B cell (primary cell): Measurements from ENCODE around the gene SPTB. TPM values are rescaled to one million over a fixed set of nuclear protein-coding genes. Genes with fewer than 3 reads are reported as not detected.

Experiments
- ATAC-seq: fragments of 200-7000 bp; cut with Tn5 transposase; one replicate; pipeline ENCODE4 v1.10.0; 2021; ENCODE audit warnings: low read depth, mild to moderate bottlenecking, moderate number of reproducible peaks, moderate library complexity
- CTCF ChIA-PET: fragments of 350-600 bp; sonication (Branson Sonifier 250); formaldehyde crosslinking; loops from one replicate; lab custom pipeline; 2021; ENCODE audit warnings: antibody characterized with exemption, inconsistent platforms; lab: Charles Lee
- POLR2A ChIA-PET: fragments of 350-600 bp; sonication (Branson Sonifier 250); formaldehyde crosslinking; loops from one replicate; lab custom pipeline; 2021; ENCODE audit warnings: antibody characterized with exemption; lab: Charles Lee
- DNase-seq: peaks from one replicate; pipeline ENCODE4 v3.0.0; 2013
- H2AFZ ChIP-seq: 2 replicates; pipeline ENCODE4 v1.6.1; 2012; ENCODE audit warnings: mild to moderate bottlenecking, low read depth, low read length; ENCODE audit not compliant: insufficient read depth, poor library complexity, severe bottlenecking
- H3K27ac ChIP-seq, 2 donors: 1 replicate in 1 of 2; 2 replicates in 1 of 2; pipeline ENCODE4 v1.5.1; 2012 to 2013; ENCODE audit warnings: low read length in 2 of 2, mild to moderate bottlenecking in 2 of 2, moderate library complexity in 1 of 2
- H3K27me3 ChIP-seq, 4 experiments: fragments of 200-600 bp in 1 of 4; sonication (generic) in 1 of 4; replicated peaks in 1 of 4; 1 replicate in 2 of 4; 2 replicates in 2 of 4; pipeline versions ENCODE4 v1.6.1 to v1.7.0; 2013 to 2016; ENCODE audit warnings: low read length in 3 of 4, mild to moderate bottlenecking in 2 of 4, mixed read lengths in 1 of 4, moderate library complexity in 1 of 4; ENCODE audit not compliant: insufficient read depth in 4 of 4, control insufficient read depth in 3 of 4; ENCODE audit errors: control extremely low read depth in 1 of 4
- H3K36me3 ChIP-seq, 2 experiments: replicated peaks in 1 of 2; 1 replicate in 1 of 2; 2 replicates in 1 of 2; pipeline versions ENCODE4 v1.6.1 to v1.7.1; 2013; ENCODE audit warnings: low read length in 1 of 2; ENCODE audit not compliant: insufficient read depth in 2 of 2, control insufficient read depth in 1 of 2; ENCODE audit errors: control extremely low read depth in 1 of 2, extremely low read depth in 1 of 2
- H3K4me1 ChIP-seq, 2 donors: fragments of 200-600 bp in 1 of 2; sonication (generic) in 1 of 2; 1 replicate in 1 of 2; 2 replicates in 1 of 2; pipeline versions ENCODE4 v1.5.1 to v1.6.1; 2013 to 2017; ENCODE audit warnings: low read length in 2 of 2; ENCODE audit not compliant: control insufficient read depth in 2 of 2, insufficient read depth in 2 of 2
- H3K4me2 ChIP-seq: replicated peaks from 2 replicates; pipeline ENCODE3; 2012; ENCODE audit warnings: mild to moderate bottlenecking, low read depth, low read length; ENCODE audit not compliant: poor library complexity, severe bottlenecking
- H3K4me3 ChIP-seq, 5 experiments: fragments of 200-600 bp in 1 of 5; sonication (generic) in 1 of 5; 1 replicate in 3 of 5; 2 replicates in 2 of 5; pipeline versions ENCODE4 v1.5.1 to v1.7.0; 2011 to 2016; ENCODE audit warnings: low read length in 4 of 5, mild to moderate bottlenecking in 4 of 5, low read depth in 2 of 5, control low read depth in 1 of 5, moderate library complexity in 1 of 5; ENCODE audit not compliant: insufficient read depth in 1 of 5; ENCODE audit errors: control extremely low read depth in 1 of 5, extremely low read depth in 1 of 5
- H3K79me2 ChIP-seq: fragments of 200-600 bp; sonication (generic); one replicate; pipeline ENCODE4 v1.6.0; 2016; ENCODE audit warnings: low read length; ENCODE audit not compliant: control insufficient read depth, insufficient read depth
- H3K9ac ChIP-seq: fragments of 200-600 bp; sonication (generic); 2 replicates; pipeline ENCODE4 v1.6.1; 2017; ENCODE audit warnings: mild to moderate bottlenecking, low read length, moderate library complexity
- H3K9me3 ChIP-seq, 3 donors: one replicate each; pipeline versions ENCODE4 v1.6.1 to v1.7.1; 2013; ENCODE audit warnings: low read length in 2 of 3; ENCODE audit not compliant: control insufficient read depth in 2 of 3, insufficient read depth in 1 of 3; ENCODE audit errors: control extremely low read depth in 1 of 3
- H4K20me1 ChIP-seq: 2 replicates; pipeline ENCODE4 v1.6.0; 2012; ENCODE audit warnings: mild to moderate bottlenecking, low read length; ENCODE audit not compliant: insufficient read depth, control insufficient read depth, poor library complexity, severe bottlenecking
- H3K27ac Mint-ChIP-seq: one replicate; pipeline ENCODE4 v1.8.0; 2021; ENCODE audit warnings: mixed read lengths
- H3K27me3 Mint-ChIP-seq: one replicate; pipeline ENCODE4 v1.8.0; 2021; ENCODE audit warnings: mixed read lengths
- H3K4me1 Mint-ChIP-seq: one replicate; pipeline ENCODE4 v1.8.0; 2021; ENCODE audit warnings: mixed read lengths
- H3K4me3 Mint-ChIP-seq: one replicate; pipeline ENCODE4 v1.8.0; 2021; ENCODE audit warnings: mixed read lengths
- H3K9me3 Mint-ChIP-seq: one replicate; pipeline ENCODE4 v1.8.0; 2022; ENCODE audit warnings: mixed read lengths; ENCODE audit not compliant: insufficient read depth
- EZH2 ChIP-seq: IDR thresholded peaks from 2 replicates; pipeline ENCODE4 v1.6.1; 2012; ENCODE audit warnings: borderline replicate concordance, low read depth, mild to moderate bottlenecking, moderate library complexity, low read length; ENCODE audit not compliant: insufficient read depth, poor library complexity, severe bottlenecking
- WGBS: methylation state at CpG from one replicate; pipeline ENCODE4 v1.1.5; 2013; ENCODE audit warnings: missing lambda C conversion rate; ENCODE audit not compliant: insufficient coverage; 5-methylcytosine and 5-hydroxymethylcytosine counted together
- intact Hi-C: fragments of 100-400 bp; cut with micrococcal nuclease; formaldehyde crosslinking; loops from one replicate; pipeline ENCODE4 v1.10.0; 2022
- polyA plus RNA-seq: library from polyadenylated mRNA; depleted of rRNA; stranded (reverse); fragments of >200 nt; gene quantifications from 2 replicates; pipeline ENCODE4 v1.2.3, GENCODE V29; 2012
- total RNA-seq, 2 donors: library from RNA; stranded (reverse); fragments of 120-200 nt in 1 of 2; gene quantifications; 1 replicate in 1 of 2; 2 replicates in 1 of 2; pipeline versions ENCODE4 v1.2.3 to v1.2.4, GENCODE V29; 2013 to 2022
- TF ChIP-seq, protein P1 (sequence below): fragments of 200-600 bp; IDR thresholded peaks from one replicate; pipeline ENCODE4 v1.8.0; 2022; ENCODE audit warnings: antibody characterized with exemption, mild to moderate bottlenecking

Gene SPTB
- total and polyA plus RNA-seq, 2 donors (not counting 1 experiment from before 2014, with no cell fraction given): 0.12 TPM; not detected in 1

DNA sequence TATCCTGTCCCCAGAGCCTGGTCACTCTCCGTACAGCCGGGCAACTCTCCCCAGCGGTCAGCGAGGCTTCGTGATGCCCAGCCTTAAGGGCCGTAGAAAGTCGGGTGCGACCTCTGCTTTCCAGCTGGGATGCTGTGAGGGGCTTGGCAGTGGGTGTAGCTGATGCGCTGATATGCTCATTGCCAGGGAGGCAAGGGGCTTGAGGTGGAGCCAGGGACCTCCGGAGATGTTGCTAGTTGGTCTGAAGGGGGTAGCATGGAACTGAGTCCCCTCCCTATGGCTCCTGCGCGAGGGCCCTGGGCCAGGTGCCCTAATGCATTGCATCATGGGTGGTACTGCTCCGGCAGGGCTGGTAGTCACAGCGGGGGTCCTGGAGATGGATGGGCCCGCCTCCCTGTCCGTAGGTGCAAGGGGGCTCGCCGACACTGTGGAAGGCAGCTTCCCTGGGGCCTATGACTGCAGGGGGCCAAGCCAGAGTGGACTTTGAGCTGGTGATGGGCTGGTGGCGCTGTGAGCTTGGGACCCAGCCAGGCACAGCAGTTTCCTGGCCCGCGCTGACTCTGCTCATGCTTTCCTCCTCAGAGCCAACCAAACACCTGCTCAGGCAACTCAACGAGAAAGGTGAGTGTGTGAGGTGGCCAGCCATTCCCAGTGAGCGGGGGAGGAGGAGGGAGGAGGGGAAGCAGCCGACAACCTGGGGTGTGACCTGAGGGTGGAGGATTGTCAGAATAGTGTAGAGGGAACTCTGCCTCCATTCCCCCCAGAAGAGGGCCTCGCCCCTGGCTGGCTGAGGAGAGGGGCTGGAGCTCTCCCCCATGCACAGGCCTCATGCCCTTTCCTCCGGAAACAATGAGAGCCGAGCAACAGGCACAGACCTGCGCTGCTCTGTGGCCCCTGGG is 143.2 kb downstream of the SPTB start:
- H3K4me3 Mint-ChIP-seq: no peak overlapping the region
- Histone ChIP-seq H3K27me3 (no peaks in the 10 kb centered on the region), H3K4me2 (no peak overlapping the region), H2AFZ (no peak overlapping the region), H3K4me1 (no peaks in the 10 kb centered on the region), H3K9ac (no peak overlapping the region), H3K4me3 (no peak overlapping the region), H4K20me1 (no peaks in the 10 kb centered on the region), H3K9me3 (no peaks in the 10 kb centered on the region), H3K36me3 (no peaks in the 10 kb centered on the region), H3K27ac (no peak overlapping the region), H3K79me2 (no peaks in the 10 kb centered on the region)
- peaks cover under 1% of the 10 kb centered on the region for H3K27me3 Mint-ChIP-seq
- no peaks in the 10 kb centered on the region for H3K9me3 Mint-ChIP-seq
- no peaks in the 10 kb centered on the region for H3K4me1 Mint-ChIP-seq
- TF ChIP-seq, protein P1, sequence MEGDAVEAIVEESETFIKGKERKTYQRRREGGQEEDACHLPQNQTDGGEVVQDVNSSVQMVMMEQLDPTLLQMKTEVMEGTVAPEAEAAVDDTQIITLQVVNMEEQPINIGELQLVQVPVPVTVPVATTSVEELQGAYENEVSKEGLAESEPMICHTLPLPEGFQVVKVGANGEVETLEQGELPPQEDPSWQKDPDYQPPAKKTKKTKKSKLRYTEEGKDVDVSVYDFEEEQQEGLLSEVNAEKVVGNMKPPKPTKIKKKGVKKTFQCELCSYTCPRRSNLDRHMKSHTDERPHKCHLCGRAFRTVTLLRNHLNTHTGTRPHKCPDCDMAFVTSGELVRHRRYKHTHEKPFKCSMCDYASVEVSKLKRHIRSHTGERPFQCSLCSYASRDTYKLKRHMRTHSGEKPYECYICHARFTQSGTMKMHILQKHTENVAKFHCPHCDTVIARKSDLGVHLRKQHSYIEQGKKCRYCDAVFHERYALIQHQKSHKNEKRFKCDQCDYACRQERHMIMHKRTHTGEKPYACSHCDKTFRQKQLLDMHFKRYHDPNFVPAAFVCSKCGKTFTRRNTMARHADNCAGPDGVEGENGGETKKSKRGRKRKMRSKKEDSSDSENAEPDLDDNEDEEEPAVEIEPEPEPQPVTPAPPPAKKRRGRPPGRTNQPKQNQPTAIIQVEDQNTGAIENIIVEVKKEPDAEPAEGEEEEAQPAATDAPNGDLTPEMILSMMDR: no peak
- no peak for TF ChIP-seq EZH2
- no peak for DNase-seq
- intact Hi-C loops: no loop called here
- ChIA-PET CTCF (no interaction called here), POLR2A (no interaction called here)
- 97% methylated on average over 19 of the region's 28 CpGs for WGBS
- H3K27ac Mint-ChIP-seq: no peak overlapping the region
- ATAC-seq: no peak

DNA sequence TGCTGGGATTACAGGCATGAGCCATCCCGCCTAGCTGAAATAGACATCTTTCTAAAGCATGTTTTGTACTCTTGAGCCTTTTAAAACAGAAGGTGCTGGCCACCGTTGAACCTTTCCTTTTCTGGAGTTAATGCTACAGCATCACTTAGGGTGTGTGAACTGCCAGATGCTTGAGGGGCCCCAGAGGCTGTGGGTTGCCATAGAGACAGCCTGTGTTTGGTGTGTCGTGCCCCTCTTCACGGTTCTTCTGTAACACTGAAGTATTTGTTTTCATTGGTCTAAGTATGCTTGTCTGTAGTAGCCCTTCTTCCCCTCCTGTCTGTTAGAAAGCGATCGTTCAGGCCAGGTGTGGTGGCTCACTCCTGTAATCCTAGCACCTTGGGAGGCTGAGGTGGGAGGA is 144.7 kb downstream of the SPTB start:
- no peak overlapping the region for H3K4me2 ChIP-seq
- H3K27me3 Mint-ChIP-seq: peaks cover 3% of the 10 kb centered on the region
- H3K79me2 ChIP-seq: no peaks in the 10 kb centered on the region
- H3K36me3 ChIP-seq: no peaks in the 10 kb centered on the region
- no peaks in the 10 kb centered on the region for H3K4me1 Mint-ChIP-seq
- H3K4me1 ChIP-seq: no peaks in the 10 kb centered on the region
- H3K4me3 Mint-ChIP-seq: no peak overlapping the region
- H4K20me1 ChIP-seq: no peaks in the 10 kb centered on the region
- no peak overlapping the region for H2AFZ ChIP-seq
- intact Hi-C loops: no loop called here
- ChIA-PET POLR2A (no interaction called here), CTCF (interaction anchor here (1.0 kb wide), 1 partner anchor 10 kb away, joined by 4 read pairs; no protein-coding TSS in a partner anchor)
- H3K27me3 ChIP-seq: no peaks in the 10 kb centered on the region
- H3K9ac ChIP-seq: no peak overlapping the region
- no peak for DNase-seq
- no peaks in the 10 kb centered on the region for H3K9me3 ChIP-seq
- TF ChIP-seq, protein P1: no peak
- no peak for TF ChIP-seq EZH2
- H3K27ac ChIP-seq: no peak overlapping the region
- no peak for ATAC-seq
- no peak overlapping the region for H3K4me3 ChIP-seq
- no peaks in the 10 kb centered on the region for H3K9me3 Mint-ChIP-seq
- 79% methylated on average over 3 of the region's 6 CpGs for WGBS
- no peak overlapping the region for H3K27ac Mint-ChIP-seq
